WI38 (cell line): ENCODE data around the gene HECA.
"Not testable (repeated sequence)": the region's sequence is repeated elsewhere in the genome, so short reads cannot be mapped to it uniquely, and the experiment has no call there.

ENCODE experiments used
- H3K4me3 ChIP-seq: 2 replicates; pipeline ENCODE4 v1.5.1; 2011; ENCODE audit warnings: low read depth, mild to moderate bottlenecking, control low read depth, low read length
- TF ChIP-seq, protein P1 (sequence below): IDR thresholded peaks from 2 replicates; pipeline ENCODE4 v1.5.1; 2012; ENCODE audit warnings: low read depth, mild to moderate bottlenecking, control low read depth, low read length

Gene HECA

DNA sequence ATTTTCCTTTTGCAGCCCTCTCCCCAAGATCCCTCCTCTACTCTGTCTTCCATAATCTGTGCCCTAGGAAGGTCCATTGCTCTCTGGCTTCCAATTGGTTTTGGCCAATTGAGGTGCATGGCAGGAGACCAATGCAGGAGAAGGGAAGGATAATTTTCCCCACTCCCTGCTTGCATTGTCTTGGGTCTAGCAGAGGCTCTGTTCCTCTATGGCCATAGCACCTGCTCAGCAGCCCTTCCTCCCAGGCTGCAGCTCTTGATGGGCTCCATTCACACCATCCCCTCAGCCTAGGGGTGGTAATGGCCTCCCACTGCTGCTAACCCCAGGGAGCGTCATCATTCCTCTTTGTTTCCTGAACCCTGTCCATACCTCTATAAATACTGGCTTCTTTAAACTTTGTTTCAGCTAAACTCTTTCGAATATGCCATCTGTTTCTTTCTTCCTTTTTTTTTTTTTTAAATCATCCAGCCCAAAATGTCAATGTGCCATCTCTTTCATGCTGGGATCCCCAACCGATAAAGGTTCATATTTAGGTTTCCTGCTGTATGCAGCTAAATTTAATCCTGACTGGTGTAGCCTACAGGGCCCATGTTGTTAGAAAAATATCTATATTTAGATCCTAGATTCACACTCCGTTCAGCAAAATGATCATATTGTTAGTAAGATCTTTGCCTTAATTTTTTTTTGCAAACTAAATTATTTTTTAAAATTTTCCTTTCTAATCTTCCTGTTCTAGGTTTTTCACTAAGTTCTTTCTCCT, 63.8 kb downstream of the HECA start:
- no peak overlapping the region for H3K4me3 ChIP-seq
- TF ChIP-seq, protein P1, sequence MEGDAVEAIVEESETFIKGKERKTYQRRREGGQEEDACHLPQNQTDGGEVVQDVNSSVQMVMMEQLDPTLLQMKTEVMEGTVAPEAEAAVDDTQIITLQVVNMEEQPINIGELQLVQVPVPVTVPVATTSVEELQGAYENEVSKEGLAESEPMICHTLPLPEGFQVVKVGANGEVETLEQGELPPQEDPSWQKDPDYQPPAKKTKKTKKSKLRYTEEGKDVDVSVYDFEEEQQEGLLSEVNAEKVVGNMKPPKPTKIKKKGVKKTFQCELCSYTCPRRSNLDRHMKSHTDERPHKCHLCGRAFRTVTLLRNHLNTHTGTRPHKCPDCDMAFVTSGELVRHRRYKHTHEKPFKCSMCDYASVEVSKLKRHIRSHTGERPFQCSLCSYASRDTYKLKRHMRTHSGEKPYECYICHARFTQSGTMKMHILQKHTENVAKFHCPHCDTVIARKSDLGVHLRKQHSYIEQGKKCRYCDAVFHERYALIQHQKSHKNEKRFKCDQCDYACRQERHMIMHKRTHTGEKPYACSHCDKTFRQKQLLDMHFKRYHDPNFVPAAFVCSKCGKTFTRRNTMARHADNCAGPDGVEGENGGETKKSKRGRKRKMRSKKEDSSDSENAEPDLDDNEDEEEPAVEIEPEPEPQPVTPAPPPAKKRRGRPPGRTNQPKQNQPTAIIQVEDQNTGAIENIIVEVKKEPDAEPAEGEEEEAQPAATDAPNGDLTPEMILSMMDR: no peak

DNA sequence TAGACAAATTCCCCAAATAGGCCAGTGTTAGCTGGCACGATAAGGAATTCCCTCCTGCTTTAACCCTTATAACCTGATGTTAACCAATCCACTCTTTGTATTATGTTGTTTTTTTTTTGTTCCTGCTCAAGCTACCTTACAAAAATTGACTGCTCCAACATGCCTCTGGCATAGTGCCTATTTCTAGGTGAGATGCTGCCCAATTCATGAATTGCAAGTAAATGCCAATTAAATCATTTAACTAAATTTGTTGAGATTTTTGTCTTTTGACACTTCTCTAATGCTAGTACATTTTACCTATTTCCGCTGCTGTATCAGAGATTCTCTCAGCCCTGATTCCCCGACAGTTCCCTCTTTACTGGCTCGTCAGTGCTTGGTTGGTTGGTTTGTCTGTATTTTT, 66.5 kb downstream of the HECA start:
- H3K4me3 ChIP-seq: no peak overlapping the region
- TF ChIP-seq, protein P1: no peak

DNA sequence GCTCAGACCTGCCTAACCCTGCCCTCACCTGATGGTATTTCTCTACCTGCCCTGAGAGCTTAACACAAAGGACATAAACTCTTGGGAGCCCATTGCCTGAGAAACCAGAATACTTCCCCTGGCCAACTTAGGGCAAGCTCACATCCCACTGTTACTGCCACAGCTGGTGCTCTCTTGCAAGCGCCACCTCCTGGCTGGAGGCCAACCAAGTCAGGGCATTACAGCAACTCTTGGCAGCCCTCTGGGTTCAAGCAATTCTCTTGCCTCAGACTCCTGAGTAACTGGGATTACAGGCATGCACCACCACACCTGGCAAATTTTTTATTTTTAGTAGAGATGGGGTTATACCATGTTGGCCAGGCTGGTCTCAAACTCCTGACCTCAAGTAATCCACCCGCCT, 70.1 kb downstream of the HECA start:
- H3K4me3 ChIP-seq: no peak overlapping the region
- TF ChIP-seq, protein P1: no peak

DNA sequence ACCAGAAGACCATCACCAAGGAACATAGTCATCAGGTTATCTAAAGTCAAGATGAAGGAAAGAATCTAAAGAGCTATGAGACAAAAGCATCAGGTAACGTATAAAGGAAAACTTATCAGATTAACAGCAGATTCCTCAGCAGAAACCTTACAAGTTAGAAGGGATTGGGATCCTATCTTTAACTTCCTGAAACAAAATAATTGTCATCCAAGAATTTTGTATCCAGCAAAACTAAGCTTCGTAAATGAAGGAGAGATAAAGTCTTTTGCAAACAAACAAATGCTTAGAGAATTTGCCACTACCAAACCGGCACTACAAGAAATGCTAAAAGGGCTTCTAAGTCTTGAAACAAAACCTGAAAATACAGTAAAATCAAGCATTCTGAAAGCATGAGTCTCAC, 71.0 kb downstream of the HECA start:
- TF ChIP-seq, protein P1: no peak

DNA sequence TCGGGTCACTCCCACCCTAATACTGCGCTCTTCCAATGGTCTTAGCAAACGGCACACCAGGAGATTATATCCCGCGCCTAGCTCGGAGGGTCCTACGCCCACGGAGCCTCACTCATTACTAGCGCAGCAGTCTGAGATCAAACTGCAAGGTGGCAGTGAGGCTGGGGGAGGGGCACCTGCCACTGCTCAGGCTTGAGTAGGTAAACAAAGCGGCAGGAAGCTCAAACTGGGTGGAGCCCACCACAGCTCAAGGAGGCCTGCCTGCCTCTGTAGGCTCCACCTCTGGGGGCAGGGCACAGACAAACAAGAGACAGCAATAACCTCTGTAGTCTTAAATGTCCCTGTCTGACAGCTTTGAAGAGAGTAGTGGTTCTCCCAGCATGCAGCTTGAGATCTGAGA, 75.9 kb downstream of the HECA start:
- not testable (repeated sequence) for H3K4me3 ChIP-seq

More for the DNA sequence above, 71.0 kb downstream of the HECA start:
- H3K4me3 ChIP-seq: no peak overlapping the region

DNA sequence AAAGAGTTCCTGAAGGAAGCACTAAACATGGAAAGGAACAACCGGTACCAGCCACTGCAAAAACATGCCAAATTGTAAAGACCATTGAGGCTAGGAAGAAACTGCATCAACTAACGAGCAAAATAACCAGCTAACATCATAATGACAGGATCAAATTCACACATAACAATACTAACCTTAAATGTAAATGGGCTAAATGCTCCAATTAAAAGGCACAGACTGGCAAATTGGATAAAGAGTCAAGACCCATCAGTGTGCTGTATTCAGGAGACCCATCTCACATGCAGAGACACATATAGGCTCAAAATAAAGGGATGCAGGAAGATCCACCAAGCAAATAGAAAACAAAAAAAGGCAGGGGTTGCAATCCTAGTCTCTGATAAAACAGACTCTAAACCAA, 77.6 kb downstream of the HECA start:
- H3K4me3 ChIP-seq: not testable (repeated sequence)

DNA sequence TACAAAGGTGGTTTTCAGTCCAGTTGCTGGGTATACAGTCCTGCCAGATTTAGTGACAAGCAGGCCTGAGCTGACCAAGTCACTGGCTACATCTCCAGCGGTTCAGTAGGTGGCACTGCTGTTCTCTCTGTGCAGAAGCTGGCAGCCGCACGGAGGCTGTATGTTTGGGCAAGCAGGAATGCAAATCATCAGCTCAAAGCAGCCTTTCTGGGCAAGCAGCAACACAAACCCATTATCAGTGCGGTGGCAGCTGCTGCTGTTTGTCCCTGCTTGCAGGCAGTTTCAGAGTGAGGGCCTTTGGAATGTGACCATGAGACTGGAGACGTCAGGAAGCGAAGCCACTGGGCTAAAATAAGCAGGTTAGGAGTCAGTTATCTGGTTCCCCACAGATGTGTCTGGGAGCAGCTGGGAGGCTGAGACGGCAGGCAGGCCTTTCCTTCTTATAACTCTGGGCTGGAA, 84.4 kb downstream of the HECA start:
- TF ChIP-seq, protein P1: peak; percentile 71
- no peak overlapping the region for H3K4me3 ChIP-seq

DNA sequence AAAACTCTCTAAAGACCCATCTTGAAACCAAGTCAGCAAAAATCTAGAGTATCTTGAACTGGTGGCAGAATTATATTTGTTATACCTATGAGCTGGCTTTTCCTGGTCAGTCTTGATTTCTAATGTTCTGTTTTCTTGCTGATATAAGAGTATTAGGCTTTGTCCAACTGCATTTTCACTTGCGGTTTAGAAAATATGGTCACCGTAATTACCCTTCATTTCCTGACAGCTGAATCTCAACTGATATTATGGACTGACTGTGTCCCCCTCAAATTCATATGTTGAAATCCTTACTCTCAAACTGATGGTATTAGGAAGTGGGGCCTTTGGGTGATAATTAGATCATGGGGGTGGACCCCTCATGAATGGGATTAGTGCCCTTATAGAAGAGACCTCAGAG, 84.9 kb downstream of the HECA start:
- TF ChIP-seq, protein P1: no peak
- no peak overlapping the region for H3K4me3 ChIP-seq

DNA sequence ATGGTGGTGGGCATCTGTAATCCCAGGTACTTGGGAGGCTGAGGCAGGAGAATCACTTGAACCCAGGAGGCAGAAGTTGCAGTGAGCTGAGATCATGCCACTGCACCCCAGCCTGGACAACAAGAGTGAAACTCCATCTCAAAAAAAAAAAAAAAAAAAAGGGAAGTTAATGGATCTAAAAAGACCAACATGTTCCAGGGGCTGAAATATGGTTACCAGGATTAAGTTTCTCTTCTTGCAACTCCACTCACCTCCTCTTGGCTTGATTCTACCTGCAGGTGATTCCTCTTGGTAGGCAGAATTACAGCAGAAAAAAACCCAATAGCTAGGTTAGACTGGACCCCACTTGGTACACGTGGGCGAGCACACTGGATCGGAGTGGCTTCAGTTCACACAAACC, 93.5 kb downstream of the HECA start:
- not testable (repeated sequence) for H3K4me3 ChIP-seq
